ENCODE results near the gene NIPAL3.
A peak's percentile ranks its signal among the peaks of the same experiment; 100 is the strongest.

Gene NIPAL3

GRCh38 chr1:24410750-24411149, 4.9 kb upstream of the NIPAL3 start:
- Mint-ChIP-seq H3K4me1 (ENCODE audit: low read depth) (peaks cover 28% of the 10 kb centered on the region), H3K27me3 (no peaks in the 10 kb centered on the region), H3K36me3 (ENCODE audit: low read depth) (no peaks in the 10 kb centered on the region), H3K9me3 (no peaks in the 10 kb centered on the region), H3K4me3 (no peak overlapping the region), H3K27ac (no peak overlapping the region)

DNA sequence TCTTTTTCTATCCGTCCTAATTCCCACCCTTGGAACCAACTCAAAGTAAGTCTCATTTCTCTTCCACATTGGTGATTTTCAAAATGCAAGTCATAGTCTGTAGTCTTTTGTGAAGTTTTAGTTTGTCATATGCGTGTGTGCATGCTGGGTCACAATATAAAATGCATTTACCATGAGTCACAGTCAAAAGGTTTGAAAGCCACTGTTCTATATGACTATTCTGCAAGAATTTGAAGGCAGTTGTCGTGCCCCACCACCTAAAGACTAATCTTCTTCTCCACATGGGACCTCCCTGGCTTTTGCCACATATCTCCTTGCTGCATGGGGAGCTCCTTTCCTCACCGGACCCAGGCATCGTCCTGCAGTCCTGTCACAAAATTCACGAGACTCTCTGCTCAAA, 3.6 kb upstream of the NIPAL3 start:
- H3K27ac Mint-ChIP-seq, result no peak overlapping the region
- H3K9me3 Mint-ChIP-seq, result no peaks in the 10 kb centered on the region
- H3K36me3 Mint-ChIP-seq (ENCODE audit: low read depth), result no peaks in the 10 kb centered on the region
- H3K4me1 Mint-ChIP-seq (ENCODE audit: low read depth), result peaks cover 39% of the 10 kb centered on the region
- H3K27me3 Mint-ChIP-seq, result no peaks in the 10 kb centered on the region
- H3K4me3 Mint-ChIP-seq, result no peak overlapping the region

DNA sequence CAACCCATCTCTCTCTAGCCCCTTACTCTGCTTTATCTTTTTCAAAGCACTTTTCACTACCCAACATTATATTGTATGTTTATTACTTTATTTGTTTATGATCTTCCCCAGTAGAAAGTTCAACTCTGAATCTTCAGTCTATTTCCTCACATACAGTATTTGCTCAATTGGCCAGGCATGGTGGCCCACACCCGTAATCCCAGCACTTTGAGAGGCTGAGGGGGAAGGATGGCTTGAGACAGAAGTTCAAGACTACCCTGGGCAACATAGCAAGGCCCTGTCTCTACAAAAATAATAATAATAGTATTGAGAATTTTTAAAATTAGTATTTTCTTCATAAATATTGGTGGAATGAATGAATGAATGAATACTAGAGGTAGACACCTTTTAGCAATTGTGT, 3.2 kb upstream of the NIPAL3 start:
- no peaks in the 10 kb centered on the region for H3K9me3 Mint-ChIP-seq
- peaks cover 44% of the 10 kb centered on the region for H3K4me1 Mint-ChIP-seq (ENCODE audit: low read depth)
- no peaks in the 10 kb centered on the region for H3K36me3 Mint-ChIP-seq (ENCODE audit: low read depth)
- no peaks in the 10 kb centered on the region for H3K27me3 Mint-ChIP-seq
- H3K27ac Mint-ChIP-seq, result no peak overlapping the region
- H3K4me3 Mint-ChIP-seq, result peak overlapping the region; percentile 89

DNA sequence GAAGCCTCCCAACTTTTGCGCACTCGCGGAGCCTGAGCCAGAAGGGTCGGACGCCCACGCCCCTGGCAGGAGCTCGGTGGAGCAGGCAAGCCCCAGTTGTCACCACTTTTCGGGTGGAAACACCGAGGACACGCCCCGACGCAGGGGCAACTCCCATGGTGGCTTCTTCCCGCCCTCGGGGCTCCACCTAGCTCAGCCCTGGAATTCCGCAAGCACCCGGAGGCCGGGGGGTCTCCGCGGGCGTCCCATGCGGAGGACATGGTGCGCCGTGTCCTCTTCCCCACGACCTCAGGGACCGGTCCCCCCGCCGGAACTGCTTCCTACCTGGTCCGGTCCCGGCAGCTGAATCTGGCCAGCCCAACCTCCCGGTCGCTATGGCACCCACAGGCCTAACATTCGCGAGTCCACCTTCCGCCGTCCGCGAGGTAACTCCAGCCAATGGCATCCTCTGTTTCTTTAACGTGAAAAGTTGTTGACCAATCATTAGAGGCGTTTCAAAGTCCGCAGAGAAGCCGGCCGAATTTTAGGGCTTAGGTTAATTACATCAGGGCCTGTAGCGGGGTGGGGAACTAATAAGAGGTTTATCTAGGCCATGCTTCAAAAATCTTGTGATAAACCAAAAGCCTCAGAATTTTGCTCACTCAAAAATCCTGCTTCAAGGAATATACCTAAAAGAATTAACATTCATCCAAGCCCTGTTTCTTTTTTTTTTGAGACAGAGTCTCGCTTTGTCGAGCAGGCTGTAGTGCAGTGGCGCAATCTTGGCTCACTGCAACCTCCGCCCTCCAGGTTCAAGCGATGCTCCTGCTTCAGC, 2.0 kb upstream of the NIPAL3 start, which contains the start of gene STPG1:
STPG1 (minus strand) TSS at position 433 of the 814 bp plus-strand sequence. CDS start 12,394 bp downstream, outside the sequence.
- no peaks in the 10 kb centered on the region for H3K27me3 Mint-ChIP-seq
- peak within 1 kb of the TSS; percentile 89 for H3K4me3 Mint-ChIP-seq
- peaks cover under 1% of the 10 kb centered on the region for H3K36me3 Mint-ChIP-seq (ENCODE audit: low read depth)
- H3K9me3 Mint-ChIP-seq, result no peaks in the 10 kb centered on the region
- peak within 1 kb of the TSS; percentile 81 for H3K27ac Mint-ChIP-seq
- H3K4me1 Mint-ChIP-seq (ENCODE audit: low read depth), result peaks cover 54% of the 10 kb centered on the region

GRCh38 chr1:24414775-24415333, 748 bp upstream of the NIPAL3 start:
- Mint-ChIP-seq H3K27ac (peak overlapping the region; percentile 54), H3K4me1 (ENCODE audit: low read depth) (peaks cover 64% of the 10 kb centered on the region), H3K27me3 (no peaks in the 10 kb centered on the region), H3K4me3 (peak overlapping the region; percentile 91), H3K36me3 (ENCODE audit: low read depth) (peaks cover 13% of the 10 kb centered on the region), H3K9me3 (no peaks in the 10 kb centered on the region)

- no peaks in the 10 kb centered on the region for H3K9me3 Mint-ChIP-seq
These were observed 486 bp downstream of the NIPAL3 start for GRCh38 chr1:24415910-24416665.

GRCh38 chr1:24416666-24417391, 1.2 kb downstream of the NIPAL3 start:
- Mint-ChIP-seq H3K4me1 (ENCODE audit: low read depth) (peaks cover 78% of the 10 kb centered on the region), H3K27me3 (no peaks in the 10 kb centered on the region), H3K9me3 (no peaks in the 10 kb centered on the region), H3K4me3 (peak overlapping the region; percentile 91), H3K27ac (peak overlapping the region; percentile 86), H3K36me3 (ENCODE audit: low read depth) (peaks cover 31% of the 10 kb centered on the region)

More at GRCh38 chr1:24415910-24416665, 486 bp downstream of the NIPAL3 start:
- Mint-ChIP-seq H3K4me1 (ENCODE audit: low read depth) (peaks cover 75% of the 10 kb centered on the region), H3K27ac (peak overlapping the region; percentile 86), H3K4me3 (peak overlapping the region; percentile 91), H3K27me3 (no peaks in the 10 kb centered on the region), H3K36me3 (ENCODE audit: low read depth) (peaks cover 24% of the 10 kb centered on the region)

- Mint-ChIP-seq H3K4me3 (peak overlapping the region; percentile 91), H3K36me3 (ENCODE audit: low read depth) (peaks cover 38% of the 10 kb centered on the region), H3K27ac (no peak overlapping the region)
These were observed 2.1 kb downstream of the NIPAL3 start for GRCh38 chr1:24417681-24418080.

GRCh38 chr1:24418898-24419628, 3.5 kb downstream of the NIPAL3 start:
- peak overlapping the region; percentile 27 for H3K4me3 Mint-ChIP-seq
- H3K9me3 Mint-ChIP-seq, result no peaks in the 10 kb centered on the region
- no peaks in the 10 kb centered on the region for H3K27me3 Mint-ChIP-seq
- H3K36me3 Mint-ChIP-seq (ENCODE audit: low read depth), result peaks cover 51% of the 10 kb centered on the region
- peaks cover 84% of the 10 kb centered on the region for H3K4me1 Mint-ChIP-seq (ENCODE audit: low read depth)
- peak overlapping the region; percentile 50 for H3K27ac Mint-ChIP-seq

More at GRCh38 chr1:24417681-24418080, 2.1 kb downstream of the NIPAL3 start:
- peaks cover 76% of the 10 kb centered on the region for H3K4me1 Mint-ChIP-seq (ENCODE audit: low read depth)
- H3K27me3 Mint-ChIP-seq, result no peaks in the 10 kb centered on the region
- H3K9me3 Mint-ChIP-seq, result no peaks in the 10 kb centered on the region

DNA sequence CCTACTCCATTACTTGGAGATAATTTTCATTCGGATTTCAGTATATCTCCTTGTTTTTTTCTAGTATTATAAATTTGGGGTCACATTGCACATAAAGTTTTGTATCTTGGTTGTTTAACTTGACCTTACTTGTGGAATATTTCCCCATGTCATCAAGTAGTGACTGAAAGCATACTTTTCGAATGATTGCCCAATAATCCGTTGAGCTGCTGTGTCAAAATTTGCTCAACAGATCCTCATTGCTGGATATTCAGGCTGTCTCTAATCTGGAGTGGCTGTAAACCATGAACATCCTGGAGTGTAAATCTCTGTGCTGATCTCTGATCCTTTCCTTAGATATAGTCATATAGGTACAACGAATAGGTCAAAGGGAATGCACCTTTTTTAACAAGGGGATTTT, 4.9 kb downstream of the NIPAL3 start:
- Mint-ChIP-seq H3K27ac (no peak overlapping the region), H3K4me1 (ENCODE audit: low read depth) (peaks cover 88% of the 10 kb centered on the region), H3K36me3 (ENCODE audit: low read depth) (peaks cover 61% of the 10 kb centered on the region)

DNA sequence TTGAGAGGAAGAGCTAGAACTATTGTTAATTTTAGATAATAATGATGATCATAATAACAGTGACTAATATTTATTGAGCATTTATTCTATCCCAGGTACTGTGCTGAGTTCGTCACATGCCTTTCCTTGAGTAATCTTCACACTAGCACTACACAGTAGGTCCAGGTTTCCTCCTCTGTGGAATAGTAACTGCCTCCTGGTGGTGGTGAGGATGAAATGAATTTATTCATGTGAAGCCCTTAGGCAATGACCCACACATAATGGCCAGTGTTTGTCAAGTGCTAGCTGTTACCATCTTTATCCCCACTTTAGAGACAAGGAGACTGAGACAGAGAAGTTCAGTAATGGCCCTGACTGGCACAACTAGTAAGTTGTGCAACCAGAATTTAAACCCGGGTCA, 5.9 kb downstream of the NIPAL3 start:
- H3K36me3 Mint-ChIP-seq (ENCODE audit: low read depth), result peaks cover 69% of the 10 kb centered on the region
- H3K4me1 Mint-ChIP-seq (ENCODE audit: low read depth), result peaks cover 84% of the 10 kb centered on the region
- H3K27me3 Mint-ChIP-seq, result no peaks in the 10 kb centered on the region
- no peak overlapping the region for H3K27ac Mint-ChIP-seq
- no peak overlapping the region for H3K4me3 Mint-ChIP-seq
- no peaks in the 10 kb centered on the region for H3K9me3 Mint-ChIP-seq

More for the DNA sequence above, 4.9 kb downstream of the NIPAL3 start:
- no peaks in the 10 kb centered on the region for H3K27me3 Mint-ChIP-seq
- H3K9me3 Mint-ChIP-seq, result no peaks in the 10 kb centered on the region
- H3K4me3 Mint-ChIP-seq, result no peak overlapping the region

DNA sequence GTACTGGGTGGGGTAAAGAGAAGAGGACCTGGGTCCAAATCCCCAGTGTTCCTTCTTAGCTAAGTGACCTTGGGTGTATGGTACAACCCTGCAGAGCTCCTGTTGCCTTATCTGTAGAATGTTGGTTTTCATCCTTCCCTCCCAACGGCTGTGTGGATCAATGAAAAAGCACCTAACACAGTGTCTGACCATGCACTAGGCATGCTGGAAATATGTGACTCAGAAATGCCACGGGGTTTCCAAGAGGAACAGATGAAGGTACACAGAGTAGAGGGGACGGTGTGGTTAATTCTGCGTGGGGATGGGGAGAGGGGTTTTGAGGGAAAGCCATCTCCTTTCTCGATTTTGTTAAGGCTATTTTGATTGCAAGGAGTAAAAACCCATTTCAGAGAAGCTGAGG, 8.6 kb downstream of the NIPAL3 start:
- Mint-ChIP-seq H3K36me3 (ENCODE audit: low read depth) (peaks cover 73% of the 10 kb centered on the region), H3K27me3 (no peaks in the 10 kb centered on the region), H3K9me3 (no peaks in the 10 kb centered on the region), H3K4me1 (ENCODE audit: low read depth) (peaks cover 65% of the 10 kb centered on the region), H3K27ac (peak overlapping the region; percentile 72), H3K4me3 (peak overlapping the region; percentile 10)

- H3K36me3 Mint-ChIP-seq (ENCODE audit: low read depth), result peaks cover 65% of the 10 kb centered on the region
- H3K4me1 Mint-ChIP-seq (ENCODE audit: low read depth), result peaks cover 58% of the 10 kb centered on the region
These were observed 9.4 kb downstream of the NIPAL3 start for GRCh38 chr1:24424990-24425389.

GRCh38 chr1:24425441-24425840, 9.8 kb downstream of the NIPAL3 start:
- Mint-ChIP-seq H3K4me1 (ENCODE audit: low read depth) (peaks cover 54% of the 10 kb centered on the region), H3K36me3 (ENCODE audit: low read depth) (peaks cover 63% of the 10 kb centered on the region), H3K9me3 (no peaks in the 10 kb centered on the region), H3K4me3 (no peak overlapping the region), H3K27me3 (no peaks in the 10 kb centered on the region), H3K27ac (no peak overlapping the region)

More at GRCh38 chr1:24424990-24425389, 9.4 kb downstream of the NIPAL3 start:
- no peak overlapping the region for H3K27ac Mint-ChIP-seq
- no peaks in the 10 kb centered on the region for H3K9me3 Mint-ChIP-seq
- H3K4me3 Mint-ChIP-seq, result no peak overlapping the region
- H3K27me3 Mint-ChIP-seq, result no peaks in the 10 kb centered on the region

All from stimulated activated naive CD8-positive, alpha-beta T cell treated with anti-CD3 and anti-CD28 coated beads, Interleukin-15, Interleukin-2, amounts not matched to agents 100 ng/mL and 50 ng/mL, for 24 hours (primary cell).